Large intestine (tissue), 12 donors: ENCODE measurements around the gene ADAMTS13. TPM values are rescaled to one million over a fixed set of nuclear protein-coding genes. Genes with fewer than 3 reads are reported as not detected.
A peak's percentile ranks its signal among the peaks of the same experiment; 100 is the strongest.
"Not testable (repeated sequence)": the region's sequence is repeated elsewhere in the genome, so short reads cannot be mapped to it uniquely, and the experiment has no call there.

Experiments
- DNase-seq, 2 donors: peaks; one replicate each; pipeline versions ENCODE4 v3.0.0 to v3.0.0-alpha.2; 2013
- H3K27ac ChIP-seq: one replicate; pipeline ENCODE4 v1.5.1; 2013; ENCODE audit warnings: low read length
- H3K27me3 ChIP-seq: 2 replicates; pipeline ENCODE4 v1.6.1; 2013; ENCODE audit warnings: low read length; ENCODE audit not compliant: control insufficient read depth, insufficient read depth
- H3K36me3 ChIP-seq: 2 replicates; pipeline ENCODE4 v1.6.1; 2013; ENCODE audit warnings: low read length; ENCODE audit not compliant: control insufficient read depth, insufficient read depth
- H3K4me1 ChIP-seq: one replicate; pipeline ENCODE4 v1.6.1; 2013; ENCODE audit warnings: low read length; ENCODE audit not compliant: control insufficient read depth, insufficient read depth
- H3K4me3 ChIP-seq: one replicate; pipeline ENCODE4 v1.5.1; 2013; ENCODE audit warnings: low read length
- H3K9me3 ChIP-seq: one replicate; pipeline ENCODE4 v1.6.1; 2013; ENCODE audit warnings: mild to moderate bottlenecking, low read depth, low read length, moderate library complexity; ENCODE audit not compliant: control insufficient read depth
- WGBS: methylation state at CpG from one replicate; pipeline ENCODE4 v1.1.5; 2013; ENCODE audit warnings: low lambda C conversion rate; ENCODE audit not compliant: insufficient coverage; 5-methylcytosine and 5-hydroxymethylcytosine counted together
- long read RNA-seq, 11 donors: transcript quantifications; one replicate each; lab custom pipeline, GENCODE V29; 2026
- polyA plus RNA-seq: library from polyadenylated mRNA; unstranded; fragments of 120-200 nt; gene quantifications from one replicate; pipeline ENCODE4 v1.2.1, GENCODE V29; 2013

The ADAMTS13 gene
- 10.4 TPM for polyA plus RNA-seq
- long read RNA-seq, donor 1 = 0 reads
- long read RNA-seq, donor 2 = 0 reads
- long read RNA-seq, donor 3 = 0 reads
- long read RNA-seq, donor 4 = 0 reads
- long read RNA-seq, donor 5 = 0 reads
- long read RNA-seq, donor 6, partial matches to known transcripts = 6 of 6 reads
- long read RNA-seq, donor 6, other reads (novel, unspliced or antisense) = 0 of 6 reads
- long read RNA-seq, donor 7, partial matches to known transcripts = 13 of 13 reads
- long read RNA-seq, donor 7, other reads (novel, unspliced or antisense) = 0 of 13 reads
- long read RNA-seq, donor 8 = 0 reads
- long read RNA-seq, donor 9, partial matches to known transcripts = 21 of 21 reads
- long read RNA-seq, donor 9, other reads (novel, unspliced or antisense) = 0 of 21 reads
- long read RNA-seq, donor 10 = 0 reads
- long read RNA-seq, donor 11 = 0 reads

GRCh38 chr9:133421615-133422542 is at the start of gene ADAMTS13:
TSS of gene ADAMTS13 (plus strand) at chr9:133422367. CDS start at chr9:133422444, 77 bp downstream.
- no peak within 1 kb of the TSS for H3K27ac ChIP-seq
- 20% methylated on average over 1 of the region's 23 CpGs for WGBS

GRCh38 chr9:133374612-133375115 is 47.5 kb upstream of the ADAMTS13 start:
- peaks cover 3% of the 10 kb centered on the region for H3K9me3 ChIP-seq
- 67% methylated on average over 1 of the region's 12 CpGs for WGBS
- H3K4me1 ChIP-seq = peaks cover 44% of the 10 kb centered on the region
- peaks cover 39% of the 10 kb centered on the region for H3K36me3 ChIP-seq
- H3K27ac ChIP-seq = peak overlapping the region; percentile 98
- peak overlapping the region; percentile 75 for H3K4me3 ChIP-seq
- no peaks in the 10 kb centered on the region for H3K27me3 ChIP-seq
- no peak for DNase-seq

More at GRCh38 chr9:133421615-133422542, at the start of gene ADAMTS13:
- H3K36me3 ChIP-seq = no peaks in the 10 kb centered on the region
- H3K27me3 ChIP-seq = no peaks in the 10 kb centered on the region
- peaks cover 8% of the 10 kb centered on the region for H3K4me1 ChIP-seq
- H3K9me3 ChIP-seq = no peaks in the 10 kb centered on the region
- H3K4me3 ChIP-seq = no peak within 1 kb of the TSS
- no peak for DNase-seq

DNA sequence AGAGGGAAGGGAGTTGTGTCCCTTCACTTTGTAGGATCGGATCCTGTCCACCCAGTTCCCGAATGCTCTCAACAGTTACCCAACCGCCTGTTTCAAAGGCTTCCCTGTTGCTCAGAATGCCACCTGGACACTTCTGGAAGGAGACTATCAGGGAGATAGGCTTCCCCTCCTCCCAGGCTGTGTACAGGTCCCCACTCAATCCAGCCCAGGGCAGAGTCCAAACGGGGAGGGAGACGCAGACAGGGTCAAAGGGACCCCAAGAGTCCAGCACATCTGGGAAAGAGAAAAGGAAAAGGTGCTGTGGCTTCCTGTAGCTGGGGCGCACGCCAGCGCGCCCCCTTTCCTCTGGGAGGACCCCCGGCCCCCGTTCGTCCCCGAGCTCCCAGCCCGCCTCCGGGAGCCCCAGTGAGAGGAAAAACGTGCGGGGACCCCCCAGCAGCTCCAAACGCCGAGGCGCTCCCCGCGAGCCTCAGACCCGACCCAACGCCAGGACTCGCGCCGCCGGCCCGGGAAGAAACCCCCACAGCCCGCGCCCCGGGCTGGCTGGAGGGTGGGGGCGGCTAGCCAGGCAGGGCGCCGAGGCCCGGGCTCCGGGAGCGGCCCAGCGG is 46.9 kb upstream of the ADAMTS13 start:
- H3K4me1 ChIP-seq = peaks cover 38% of the 10 kb centered on the region
- peak overlapping the region; percentile 98 for H3K27ac ChIP-seq
- no peaks in the 10 kb centered on the region for H3K27me3 ChIP-seq
- peak; percentile 88 to 94 for DNase-seq
- WGBS = no CpG with 5 or more reads among the region's 39 CpGs
- H3K36me3 ChIP-seq = peaks cover 34% of the 10 kb centered on the region
- peaks cover 3% of the 10 kb centered on the region for H3K9me3 ChIP-seq
- peak overlapping the region; percentile 75 for H3K4me3 ChIP-seq

DNA sequence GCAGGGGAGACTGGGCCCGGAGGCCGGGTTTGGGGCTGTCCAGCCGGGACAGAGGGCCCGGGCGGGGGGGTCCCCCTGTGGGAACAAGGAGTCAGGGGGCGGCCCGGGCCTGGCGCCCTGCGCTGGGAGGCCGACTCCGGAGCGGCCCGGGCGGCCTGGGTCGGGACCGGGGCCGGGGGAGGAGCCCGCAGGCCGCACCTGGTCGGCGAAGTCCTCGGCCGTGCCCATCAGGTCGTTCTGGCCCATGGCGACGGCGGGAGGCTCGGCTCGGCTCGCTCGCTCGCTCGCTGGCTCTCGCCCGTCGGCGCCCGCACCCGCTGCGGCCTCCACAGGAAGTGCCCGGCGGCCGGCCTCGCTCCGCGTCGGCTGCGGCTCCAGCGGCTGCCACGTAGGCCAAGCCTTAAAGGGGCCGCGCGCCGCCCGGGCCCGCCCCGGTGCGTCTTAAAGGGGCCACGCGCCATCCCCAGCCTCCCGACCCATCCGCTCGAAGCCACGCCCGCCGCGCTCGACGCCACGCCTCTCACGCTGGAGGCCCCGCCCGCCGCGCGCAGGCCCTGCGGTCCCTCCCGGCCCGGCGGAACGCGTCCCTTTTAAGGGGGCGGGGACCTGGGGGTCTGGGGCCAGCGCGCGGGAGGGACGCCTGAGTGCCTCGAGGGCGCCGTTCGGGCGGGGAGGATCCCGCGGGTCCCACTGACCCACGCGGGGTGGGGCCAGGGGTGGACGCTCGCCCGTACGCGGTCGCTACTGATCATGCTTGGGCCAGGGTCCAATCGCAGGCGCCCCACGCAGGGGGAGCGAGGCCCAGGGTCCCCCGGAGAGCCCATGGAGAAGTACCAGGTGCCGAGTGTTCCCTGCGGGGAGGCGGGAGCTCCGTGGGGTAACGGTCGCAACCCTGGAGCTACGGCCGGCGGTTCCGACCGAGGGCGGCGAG is 46.2 kb upstream of the ADAMTS13 start, which contains the start of the genes STKLD1 and SURF4:
TSS of gene STKLD1 (plus strand) at position 643 of the 931 bp plus-strand sequence. CDS start at position 751, 108 bp downstream.
TSS of gene SURF4 (minus strand) at position 337 of the 931 bp plus-strand sequence. CDS start at position 246, 91 bp downstream.
- peak within 1 kb of the TSS; percentile 98 for H3K27ac ChIP-seq
- H3K4me1 ChIP-seq = peaks cover 31% of the 10 kb centered on the region
- peaks cover 3% of the 10 kb centered on the region for H3K9me3 ChIP-seq
- no peaks in the 10 kb centered on the region for H3K27me3 ChIP-seq
- H3K4me3 ChIP-seq = peak within 1 kb of the TSS; percentile 75
- H3K36me3 ChIP-seq = peaks cover 27% of the 10 kb centered on the region
- DNase-seq = peak; percentile 97 to 99
- no CpG with 5 or more reads among the region's 120 CpGs for WGBS

DNA sequence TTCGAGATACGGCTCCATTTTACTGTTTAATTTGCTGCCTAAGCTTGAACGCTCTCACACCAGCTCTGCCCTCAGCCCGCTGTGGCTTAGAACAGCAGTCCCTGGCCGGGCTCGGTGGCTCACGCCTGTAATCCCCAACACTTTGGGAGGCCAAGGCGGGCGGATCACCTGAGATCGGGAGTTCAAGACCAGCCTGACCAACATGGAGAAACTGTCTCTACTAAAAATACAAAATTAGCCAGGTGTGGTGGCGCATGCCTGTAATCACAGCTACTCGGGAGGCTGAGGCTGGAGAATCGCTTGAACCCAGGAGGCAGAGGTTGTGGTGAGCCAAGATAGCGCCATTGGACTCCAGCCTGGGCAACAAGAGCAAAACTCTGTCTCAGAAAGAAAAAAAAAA is 44.9 kb upstream of the ADAMTS13 start:
- H3K4me3 ChIP-seq, DNase-seq, H3K9me3 ChIP-seq, H3K27ac ChIP-seq, H3K27me3 ChIP-seq: not testable (repeated sequence)
- Histone ChIP-seq H3K4me1 (peaks cover 18% of the 10 kb centered on the region), H3K36me3 (peaks cover 17% of the 10 kb centered on the region)
- WGBS = 100% methylated on average over 1 of the region's 14 CpGs

DNA sequence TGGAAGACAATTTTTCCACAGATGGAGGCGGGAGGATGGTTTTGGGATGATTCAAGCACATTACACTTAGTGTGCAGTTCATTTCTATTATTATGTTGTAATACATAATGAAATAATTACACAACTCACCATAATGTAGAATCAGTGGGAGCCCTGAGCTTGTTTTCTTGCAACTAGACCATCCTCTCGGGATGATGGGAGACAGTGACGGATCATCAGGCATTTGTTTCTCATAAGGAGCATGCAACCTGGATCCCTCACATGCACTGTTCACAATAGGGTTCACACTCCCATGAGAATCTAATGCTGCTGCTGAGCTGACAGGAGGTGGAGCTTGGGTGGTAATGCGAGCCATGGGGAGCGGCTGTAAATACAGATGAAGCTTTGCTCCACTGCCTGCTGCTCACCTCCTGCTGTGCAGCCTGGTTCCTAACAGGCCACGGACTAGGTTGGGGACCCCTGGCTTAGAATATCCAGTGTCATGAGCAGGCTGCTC is 44.4 kb upstream of the ADAMTS13 start:
- no peak for DNase-seq
- H3K4me3 ChIP-seq = no peak overlapping the region

DNA sequence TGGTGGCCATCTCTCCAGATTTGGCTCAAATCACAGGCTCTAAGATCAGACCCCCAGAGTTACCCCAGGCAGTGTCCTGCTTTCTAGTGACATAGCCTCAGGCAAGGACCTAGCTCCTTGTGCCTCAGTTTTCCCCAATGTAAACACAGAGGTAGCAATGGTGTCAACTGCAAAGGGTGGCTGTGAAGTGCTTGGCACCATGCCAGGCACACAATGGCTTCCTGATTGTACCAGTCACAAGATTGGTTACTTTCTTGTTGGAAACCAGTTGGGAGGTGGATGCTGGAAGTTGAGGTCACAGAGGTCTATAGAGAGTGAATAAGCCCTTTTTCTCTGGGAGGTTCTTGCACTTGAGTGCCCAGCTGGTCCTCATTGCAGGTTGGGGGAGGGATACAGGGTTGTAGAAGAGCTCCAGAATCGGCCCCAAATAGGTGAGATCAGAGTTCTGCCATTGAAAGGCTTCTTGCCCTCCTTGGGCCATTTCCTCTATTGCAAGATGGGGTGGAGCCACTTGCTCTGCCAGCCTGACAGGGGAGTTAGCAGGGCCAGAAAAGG is 43.7 kb upstream of the ADAMTS13 start:
- Histone ChIP-seq H3K36me3 (peaks cover 5% of the 10 kb centered on the region), H3K27me3 (no peaks in the 10 kb centered on the region), H3K4me1 (peaks cover 7% of the 10 kb centered on the region), H3K27ac (no peak overlapping the region), H3K4me3 (no peak overlapping the region), H3K9me3 (peaks cover 15% of the 10 kb centered on the region)
- WGBS = no CpG with 5 or more reads among the region's 1 CpG
- DNase-seq = no peak

More for the DNA sequence above, 44.4 kb upstream of the ADAMTS13 start:
- Histone ChIP-seq H3K9me3 (peaks cover 8% of the 10 kb centered on the region), H3K36me3 (peaks cover 12% of the 10 kb centered on the region), H3K4me1 (peaks cover 13% of the 10 kb centered on the region), H3K27ac (no peak overlapping the region), H3K27me3 (no peaks in the 10 kb centered on the region)
- no CpG with 5 or more reads among the region's 6 CpGs for WGBS

DNA sequence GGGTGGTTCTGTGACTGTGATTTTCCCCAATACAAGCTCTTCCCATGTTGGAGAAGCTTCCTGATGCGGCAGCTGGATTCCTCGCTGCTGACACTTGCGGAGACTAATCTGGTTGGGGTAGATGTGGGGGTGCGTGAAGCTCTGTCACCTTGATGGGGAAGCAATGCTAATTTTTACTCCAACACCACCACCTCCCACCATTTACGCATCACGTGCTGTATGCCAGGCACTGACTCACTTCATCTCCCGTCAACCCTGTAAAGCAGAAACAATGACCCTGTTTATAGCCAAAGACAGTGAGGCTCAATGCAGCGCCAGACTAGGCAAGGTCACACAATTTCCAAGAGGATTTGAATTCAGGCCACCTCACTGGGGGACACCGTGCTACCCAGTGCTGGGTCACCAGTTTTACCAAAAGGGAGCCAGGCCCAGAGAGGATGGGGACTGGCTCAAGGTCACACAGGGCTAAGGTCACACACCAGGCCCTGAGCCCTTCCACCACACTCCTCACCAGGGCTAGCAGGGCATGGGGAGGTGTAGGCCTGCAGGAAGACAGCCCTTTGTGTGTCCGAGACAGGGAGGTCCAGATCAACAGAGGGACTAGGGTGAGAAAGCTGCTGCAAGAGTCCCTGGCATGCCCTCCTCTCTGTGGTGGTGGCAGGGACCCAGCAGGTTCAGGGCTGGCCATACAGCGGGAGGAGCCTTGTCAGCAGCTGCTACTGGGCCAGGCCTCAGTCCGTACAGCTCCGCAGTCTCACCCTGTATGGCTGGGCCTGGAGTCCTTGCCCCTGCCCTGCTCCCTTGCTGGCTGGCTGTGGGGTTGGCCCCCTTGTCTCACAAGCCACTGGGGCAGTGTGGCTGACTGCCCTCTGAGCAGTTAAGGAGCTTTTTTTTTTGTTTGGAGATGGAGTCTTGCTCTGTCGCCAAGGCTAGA is 42.7 kb upstream of the ADAMTS13 start:
- Histone ChIP-seq H3K9me3 (peaks cover 16% of the 10 kb centered on the region), H3K4me3 (no peak overlapping the region)
- no CpG with 5 or more reads among the region's 14 CpGs for WGBS

More for the DNA sequence above, 42.7 kb upstream of the ADAMTS13 start:
- Histone ChIP-seq H3K4me1 (peaks cover 3% of the 10 kb centered on the region), H3K36me3 (no peaks in the 10 kb centered on the region), H3K27ac (no peak overlapping the region), H3K27me3 (no peaks in the 10 kb centered on the region)
- DNase-seq = no peak
